HG03159 (cell line): ENCODE results near the gene PRPH.
"Not testable (repeated sequence)": the region's sequence is repeated elsewhere in the genome, so short reads cannot be mapped to it uniquely, and the experiment has no call there.

Source experiments
- ATAC-seq: cut with Tn5 transposase; IDR thresholded peaks from one replicate; pipeline ENCODE4 v1.9.1; 2021; ENCODE audit warnings: mild to moderate bottlenecking, moderate library complexity; ENCODE audit not compliant: unreplicated experiment

The PRPH gene

DNA sequence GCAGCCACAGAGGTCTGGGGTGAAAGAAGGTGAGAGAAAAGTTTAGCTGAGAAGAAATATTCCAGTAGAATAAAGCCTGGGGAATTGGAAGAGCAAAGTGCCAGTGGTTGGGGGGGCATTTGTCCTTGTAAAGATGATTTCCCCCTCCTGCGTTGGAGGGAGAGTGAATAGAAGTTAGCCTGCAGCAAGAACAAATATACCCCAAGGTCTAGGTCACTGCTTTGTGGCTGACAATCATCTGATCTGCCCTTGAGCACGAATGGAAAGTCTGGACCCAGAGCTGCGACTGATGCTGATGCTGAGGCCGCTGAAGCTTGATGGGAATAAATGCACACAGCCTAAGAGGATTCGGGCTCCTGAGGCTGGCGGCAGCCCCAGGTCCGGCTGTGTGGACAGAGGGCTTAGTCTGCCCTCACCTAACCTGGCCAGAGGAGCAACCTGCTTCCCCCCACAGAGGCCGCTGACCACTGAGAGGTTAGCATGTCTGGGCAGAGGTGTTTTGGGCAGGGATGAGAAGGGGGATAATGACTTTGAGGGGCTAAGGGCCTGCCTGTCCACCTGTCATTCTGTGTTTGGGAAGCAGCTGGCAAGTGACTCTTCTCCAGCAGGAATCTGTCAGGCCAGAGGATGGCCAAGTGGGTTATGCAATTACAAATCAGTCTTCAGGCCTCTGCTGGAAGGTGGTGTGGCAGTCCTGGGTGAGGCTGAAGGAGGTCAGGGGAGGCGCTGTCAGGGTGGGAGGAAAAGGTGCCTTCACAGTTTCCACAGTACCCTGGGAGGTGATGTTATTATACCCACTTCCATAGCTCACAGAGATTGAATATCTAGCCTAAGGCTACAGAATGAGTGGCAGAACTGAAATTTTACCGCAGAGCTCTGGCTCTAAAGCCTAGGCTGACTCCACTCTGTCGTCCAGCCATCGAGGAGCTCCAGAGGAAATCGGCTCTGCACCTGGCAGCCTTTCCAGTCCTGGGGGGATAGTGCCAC lies 18.4 kb upstream of the PRPH start:
- no peak for ATAC-seq

DNA sequence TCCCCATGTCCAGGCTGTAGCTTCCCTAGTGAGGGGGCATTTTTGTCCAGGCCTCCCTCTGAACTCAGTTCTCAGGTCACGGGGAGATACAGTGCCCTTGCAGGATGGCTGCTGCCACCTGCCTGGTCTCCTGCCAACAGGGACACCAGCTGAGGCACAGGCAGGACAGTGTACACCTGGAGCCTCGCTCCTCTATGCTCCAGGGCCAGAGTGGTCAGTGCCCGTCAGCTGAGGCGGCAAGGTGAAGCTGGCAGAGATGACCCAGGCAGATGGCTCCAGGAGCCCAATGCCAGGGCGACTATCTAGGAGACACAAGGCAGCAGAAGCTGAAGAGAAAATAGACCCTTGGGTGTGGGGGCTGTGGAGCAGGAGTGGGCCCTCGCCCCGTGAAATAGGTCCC lies 17.5 kb upstream of the PRPH start:
- no peak for ATAC-seq

DNA sequence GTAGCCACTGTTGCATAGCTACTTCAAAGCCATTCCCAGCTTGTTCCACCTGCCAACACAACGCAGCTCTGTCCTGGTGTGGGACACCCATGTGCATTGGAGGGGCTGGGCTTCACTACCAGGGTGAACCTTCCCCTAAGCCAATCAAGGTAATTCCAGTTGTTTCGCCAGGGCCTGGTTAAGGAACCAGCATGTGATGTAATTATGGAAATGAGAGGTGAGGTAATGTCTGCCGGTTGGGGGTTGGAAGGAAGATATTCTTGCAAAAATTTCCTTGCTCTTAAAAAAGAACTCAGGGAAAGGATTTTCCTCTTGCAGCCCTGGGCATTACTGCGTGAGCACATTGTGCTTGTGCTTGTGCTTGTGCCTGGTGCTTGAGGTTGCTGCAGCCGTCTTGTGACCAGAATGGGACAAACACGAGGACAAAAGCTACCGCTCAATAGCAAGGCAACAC lies 15.2 kb upstream of the PRPH start:
- ATAC-seq: no peak

DNA sequence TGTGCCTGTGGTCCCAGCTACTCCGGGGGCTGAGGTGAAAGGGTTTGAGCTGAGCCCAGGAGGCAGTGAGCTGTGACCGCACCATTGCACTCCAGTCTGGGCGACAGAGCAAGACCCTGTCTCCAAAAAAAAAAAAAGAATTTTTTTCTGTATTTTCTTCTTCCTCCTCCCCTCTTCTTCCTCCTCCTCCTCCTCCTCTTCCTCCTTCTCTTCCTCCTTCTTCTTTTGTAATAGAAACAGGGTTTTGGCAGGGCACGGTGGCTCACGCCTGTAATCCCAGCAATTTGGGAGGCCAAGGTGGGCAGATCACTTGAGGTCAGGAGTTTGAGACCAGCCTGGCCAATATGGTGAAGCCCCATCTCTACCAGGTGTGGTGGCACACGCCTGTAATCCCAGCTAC lies 14.4 kb upstream of the PRPH start:
- ATAC-seq: not testable (repeated sequence)

DNA sequence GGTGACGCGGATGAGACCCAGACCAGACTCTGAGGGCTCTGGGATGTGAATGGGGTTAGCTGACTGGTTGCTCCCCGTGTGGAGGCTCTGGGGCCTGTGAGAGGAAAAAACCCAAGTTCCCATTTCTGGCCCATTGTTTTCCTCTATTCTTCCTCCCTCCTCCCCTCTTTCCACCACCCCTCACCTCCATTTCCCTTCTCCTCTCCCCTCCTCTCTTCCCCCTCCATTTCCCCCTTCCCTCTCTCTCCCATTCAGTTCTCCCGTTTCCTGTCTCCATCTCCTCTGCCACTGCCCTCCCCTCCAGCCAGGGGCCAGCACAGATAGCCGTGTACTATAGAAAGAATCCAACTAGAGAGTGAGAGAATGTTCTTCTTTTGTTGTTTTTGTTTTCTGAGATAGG lies 12.6 kb upstream of the PRPH start:
- ATAC-seq: no peak

DNA sequence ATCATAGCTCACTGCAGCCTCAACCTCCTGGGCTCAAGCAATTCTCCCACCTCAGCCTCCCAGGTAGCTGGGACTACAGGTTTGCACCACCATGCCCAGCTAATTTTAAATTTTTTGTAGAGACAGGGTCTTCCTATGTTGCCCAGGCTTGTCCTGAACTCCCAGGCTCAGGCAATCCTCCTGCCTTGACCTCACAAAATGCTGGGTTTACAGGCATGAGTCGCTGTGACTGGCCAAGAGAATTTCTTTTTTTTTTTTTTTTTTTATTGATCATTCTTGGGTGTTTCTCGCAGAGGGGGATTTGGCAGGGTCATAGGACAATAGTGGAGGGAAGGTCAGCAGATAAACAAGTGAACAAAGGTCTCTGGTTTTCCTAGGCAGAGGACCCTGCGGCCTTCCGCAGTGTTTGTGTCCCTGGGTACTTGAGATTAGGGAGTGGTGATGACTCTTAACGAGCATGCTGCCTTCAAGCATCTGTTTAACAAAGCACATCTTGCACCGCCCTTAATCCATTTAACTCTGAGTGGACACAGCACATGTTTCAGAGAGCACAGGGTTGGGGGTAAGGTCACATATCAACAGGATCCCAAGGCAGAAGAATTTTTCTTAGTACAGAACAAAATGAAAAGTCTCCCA lies 12.1 kb upstream of the PRPH start:
- ATAC-seq: not testable (repeated sequence)

DNA sequence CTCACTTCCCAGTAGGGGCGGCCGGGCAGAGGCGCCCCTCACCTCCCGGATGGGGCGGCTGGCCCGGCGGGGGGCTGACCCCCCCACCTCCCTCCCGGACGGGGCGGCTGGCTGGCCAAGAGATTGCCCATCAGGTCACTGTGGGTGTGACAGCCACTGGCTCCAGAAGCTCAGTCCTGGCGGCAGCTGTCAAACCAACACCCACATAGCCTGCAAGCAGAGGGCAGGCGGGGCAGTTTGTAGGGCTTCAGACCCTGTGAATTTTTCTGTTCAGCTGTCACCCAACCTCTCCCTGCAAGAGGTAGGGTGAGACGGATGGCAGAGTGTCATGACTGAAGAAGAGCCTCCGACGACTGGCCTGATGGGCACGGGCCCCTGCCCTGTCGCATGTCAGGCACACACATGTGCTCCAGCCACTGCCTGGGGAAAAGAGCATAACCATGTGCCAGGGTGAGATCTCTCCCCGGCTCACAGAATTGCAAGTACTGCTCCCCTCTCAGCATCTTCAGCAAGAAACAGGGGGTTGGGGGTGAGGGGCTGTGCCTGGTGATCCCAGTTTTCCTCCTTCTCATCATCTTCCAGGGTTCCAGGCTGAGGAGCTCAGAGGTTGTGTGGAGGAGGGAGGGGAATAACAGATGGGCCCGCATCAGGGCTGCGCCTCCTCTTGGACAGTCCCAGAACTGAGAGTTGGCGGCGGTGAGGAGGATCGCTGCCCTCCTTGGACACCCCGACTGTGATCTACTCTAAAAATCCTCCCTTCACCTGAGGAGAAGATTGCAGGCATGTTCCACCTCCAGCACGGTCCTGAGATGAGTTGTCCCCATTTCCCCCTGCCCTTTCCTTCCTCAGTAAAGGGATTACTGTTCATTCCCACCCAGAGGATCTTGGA lies 11.2 kb upstream of the PRPH start:
- no peak for ATAC-seq

DNA sequence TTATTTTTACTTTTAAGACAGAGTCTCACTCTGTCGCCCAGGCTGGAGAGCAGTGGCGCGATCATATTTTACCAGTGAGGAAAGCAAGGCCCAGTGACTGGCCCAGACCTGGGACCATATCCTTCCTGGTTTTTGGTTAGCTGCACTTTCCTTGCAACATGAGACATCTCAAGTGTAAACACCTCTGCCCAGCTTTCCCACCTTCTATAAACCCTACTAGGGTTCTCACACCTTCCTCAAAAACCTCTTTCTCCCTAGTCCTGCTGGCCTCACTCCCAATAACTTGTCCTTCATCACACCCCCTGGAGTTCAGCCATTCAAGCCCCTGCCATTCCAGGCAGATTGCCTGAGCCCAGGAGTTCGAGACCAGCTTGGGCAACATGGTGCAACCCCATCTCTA lies 10.3 kb upstream of the PRPH start:
- ATAC-seq: no peak

DNA sequence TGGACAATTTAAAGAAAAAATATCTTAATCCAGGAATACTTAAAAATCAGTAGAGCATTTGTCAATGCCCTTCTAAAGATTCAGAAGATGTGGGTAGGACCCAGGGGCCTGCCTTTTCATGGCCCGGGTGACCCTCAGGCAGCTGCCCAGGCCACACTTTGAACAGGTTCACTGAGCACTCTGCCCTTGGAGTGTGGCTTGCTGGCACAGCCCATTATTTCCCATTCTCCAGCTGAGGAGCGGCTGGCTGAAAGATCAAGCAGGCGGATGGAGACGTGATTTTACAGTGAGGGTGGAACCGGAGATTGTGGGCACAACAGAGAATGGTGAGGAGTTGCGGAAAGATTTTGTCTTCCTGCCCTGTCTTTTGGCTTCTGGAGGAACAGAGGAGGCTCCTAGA lies 7.1 kb upstream of the PRPH start:
- no peak for ATAC-seq

DNA sequence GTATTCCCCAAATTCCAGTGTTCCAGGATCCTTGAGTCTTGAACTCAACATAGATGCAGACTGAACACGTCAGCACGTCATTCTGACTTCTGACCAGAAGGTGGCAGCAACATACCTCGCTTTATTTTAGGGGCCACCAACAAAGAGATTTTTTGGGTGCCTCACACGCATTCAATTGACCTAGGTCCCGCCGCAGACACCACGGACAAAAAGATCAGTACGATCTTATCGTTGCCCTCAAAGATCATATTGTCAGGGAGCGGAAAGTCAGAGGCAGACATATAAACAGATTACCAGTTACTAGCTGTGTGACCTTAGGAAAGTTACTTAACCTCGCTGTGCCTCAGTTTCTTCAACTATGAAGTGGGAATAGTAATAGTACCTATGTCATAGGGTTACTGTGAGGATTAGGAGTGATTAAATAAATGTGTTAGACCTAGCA lies 6.5 kb upstream of the PRPH start:
- no peak for ATAC-seq

DNA sequence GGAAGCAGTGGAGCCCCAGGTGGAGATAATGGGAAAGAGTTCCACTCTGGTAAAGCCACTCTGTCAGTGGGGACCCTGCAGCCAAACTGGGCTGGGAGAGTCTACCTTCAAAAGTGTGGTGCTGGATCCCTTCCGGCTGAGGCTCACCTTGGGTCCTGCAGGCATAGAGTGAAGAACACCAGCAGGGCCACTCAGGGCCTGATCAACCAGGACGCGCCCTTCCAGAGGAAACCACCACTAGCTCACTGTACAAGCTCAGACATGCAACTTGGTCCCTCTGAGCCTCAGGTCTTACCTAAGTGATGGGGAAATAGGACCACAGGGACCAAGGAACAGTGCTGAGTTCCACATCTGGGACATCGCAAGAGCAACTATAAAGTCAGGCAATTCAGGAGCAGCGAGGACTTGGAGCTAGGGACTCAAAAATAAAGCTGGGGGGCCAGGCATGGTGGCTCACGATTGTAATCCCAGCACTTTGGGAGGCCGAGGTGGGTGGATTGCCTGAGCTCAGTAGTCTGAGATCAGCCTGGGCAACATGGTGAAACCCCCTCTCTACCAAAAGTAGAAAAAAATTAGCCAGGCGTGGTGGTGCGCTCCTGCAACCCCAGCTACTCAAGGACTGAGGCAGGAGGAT lies 5.9 kb upstream of the PRPH start:
- ATAC-seq: no peak

DNA sequence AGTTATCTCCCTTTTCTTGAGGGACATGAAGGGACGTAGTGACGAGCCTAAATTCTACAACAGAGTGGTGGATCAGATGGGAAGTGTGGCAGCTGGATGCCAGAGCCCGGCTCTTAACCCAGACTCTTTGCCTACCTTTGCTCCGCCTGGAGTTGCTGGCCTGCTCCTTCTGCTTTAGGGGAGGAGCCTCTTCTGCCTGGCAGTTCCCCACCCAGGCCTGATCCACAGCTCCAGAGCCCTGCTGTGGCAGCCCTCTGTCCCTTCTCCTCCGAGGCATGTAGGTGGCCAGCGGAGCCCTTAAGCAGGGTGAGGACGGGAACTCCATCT lies 2.3 kb upstream of the PRPH start:
- no peak for ATAC-seq

DNA sequence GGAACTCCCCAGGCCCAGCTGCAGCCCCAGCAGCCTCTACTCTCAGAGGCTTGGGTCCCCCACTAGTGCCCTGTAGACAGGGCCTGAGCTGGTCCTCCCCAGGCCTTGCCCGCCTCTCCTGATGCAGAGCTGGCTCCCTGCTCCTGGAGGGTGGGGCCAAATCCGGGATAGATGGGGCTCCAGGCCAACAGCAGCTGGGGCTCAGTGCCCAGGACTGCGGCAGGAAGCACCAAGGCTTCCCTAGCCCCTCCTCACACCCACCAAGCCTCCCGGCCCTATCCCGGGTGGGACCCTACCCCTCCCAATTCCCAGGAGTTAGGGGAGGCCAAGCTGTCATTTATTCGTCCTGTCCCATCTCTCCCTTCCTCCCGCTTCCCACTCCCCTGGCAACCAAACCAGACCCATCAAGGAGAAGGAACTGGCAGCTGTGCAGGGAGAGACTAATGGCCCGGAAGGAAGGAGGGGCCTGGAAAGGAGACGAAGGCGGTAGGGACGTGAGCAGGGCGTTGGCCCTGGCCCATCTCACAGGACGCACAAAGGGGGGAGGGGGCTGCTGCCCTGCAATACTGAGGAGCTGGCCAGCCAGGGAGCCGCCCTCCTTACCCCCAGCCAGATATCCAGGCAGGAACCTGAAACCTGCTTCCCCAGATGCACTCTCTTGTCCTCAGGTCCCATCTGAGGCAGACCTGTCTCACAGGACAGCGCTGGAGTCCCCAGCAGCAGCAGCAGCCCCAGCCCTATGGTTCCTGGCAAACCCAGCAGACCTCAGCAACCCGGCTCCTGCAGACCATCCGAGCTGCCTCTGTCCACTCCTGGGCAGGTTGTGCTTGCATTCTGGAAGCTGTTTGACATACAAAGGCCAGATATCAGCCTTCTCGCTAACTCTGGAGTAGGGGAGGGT lies 1.6 kb upstream of the PRPH start:
- ATAC-seq: no peak

DNA sequence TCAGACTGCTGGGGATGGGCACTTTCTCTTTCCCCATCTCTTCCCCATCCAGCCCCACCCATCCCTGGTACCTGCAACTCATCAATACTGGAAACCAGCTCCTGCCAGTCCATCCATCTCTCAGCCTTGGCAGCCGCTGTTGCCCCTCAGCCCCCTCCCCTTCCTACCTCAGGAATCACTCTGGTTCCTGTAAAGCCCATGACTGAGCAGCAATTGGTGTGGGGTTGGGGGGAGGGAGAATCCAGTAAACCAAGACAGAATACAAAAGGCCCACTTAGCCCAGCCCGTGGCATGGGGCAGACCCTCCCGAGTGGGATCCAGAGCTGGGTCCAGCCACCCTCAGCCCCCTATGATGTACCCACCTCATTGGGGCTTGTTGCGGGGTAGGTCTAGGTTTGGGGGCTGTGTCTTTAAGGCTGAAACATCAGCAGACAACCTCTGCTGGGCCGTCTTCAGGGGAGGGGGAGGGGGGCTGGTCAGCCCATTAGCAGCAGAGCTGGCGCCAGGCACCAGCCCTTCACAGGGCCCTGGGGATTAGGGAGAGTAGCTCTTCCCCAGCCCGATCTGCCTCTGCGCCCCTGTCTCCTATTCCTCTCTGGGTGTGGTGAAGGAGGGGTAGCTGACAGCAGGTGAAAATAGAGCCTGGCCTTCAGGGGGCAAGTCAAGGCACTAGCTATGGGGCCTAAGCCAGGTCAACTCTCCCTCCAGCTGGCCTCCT lies 702 bp upstream of the PRPH start:
- no peak for ATAC-seq

DNA sequence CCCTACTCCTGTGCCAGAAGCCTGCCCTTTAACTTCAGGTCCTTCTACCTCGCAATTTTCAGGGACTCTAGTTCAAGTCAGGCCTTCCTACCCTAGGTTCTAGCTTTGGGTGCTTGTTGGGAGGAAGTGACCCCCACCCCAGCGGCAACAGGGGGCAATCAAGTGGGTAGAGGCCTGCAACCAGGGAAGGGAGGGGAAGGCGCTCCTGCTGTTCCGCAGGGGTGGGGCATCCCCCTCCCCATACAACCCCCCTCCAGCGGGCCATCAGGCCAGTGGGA lies 204 bp upstream of the PRPH start:
- ATAC-seq: no peak

DNA sequence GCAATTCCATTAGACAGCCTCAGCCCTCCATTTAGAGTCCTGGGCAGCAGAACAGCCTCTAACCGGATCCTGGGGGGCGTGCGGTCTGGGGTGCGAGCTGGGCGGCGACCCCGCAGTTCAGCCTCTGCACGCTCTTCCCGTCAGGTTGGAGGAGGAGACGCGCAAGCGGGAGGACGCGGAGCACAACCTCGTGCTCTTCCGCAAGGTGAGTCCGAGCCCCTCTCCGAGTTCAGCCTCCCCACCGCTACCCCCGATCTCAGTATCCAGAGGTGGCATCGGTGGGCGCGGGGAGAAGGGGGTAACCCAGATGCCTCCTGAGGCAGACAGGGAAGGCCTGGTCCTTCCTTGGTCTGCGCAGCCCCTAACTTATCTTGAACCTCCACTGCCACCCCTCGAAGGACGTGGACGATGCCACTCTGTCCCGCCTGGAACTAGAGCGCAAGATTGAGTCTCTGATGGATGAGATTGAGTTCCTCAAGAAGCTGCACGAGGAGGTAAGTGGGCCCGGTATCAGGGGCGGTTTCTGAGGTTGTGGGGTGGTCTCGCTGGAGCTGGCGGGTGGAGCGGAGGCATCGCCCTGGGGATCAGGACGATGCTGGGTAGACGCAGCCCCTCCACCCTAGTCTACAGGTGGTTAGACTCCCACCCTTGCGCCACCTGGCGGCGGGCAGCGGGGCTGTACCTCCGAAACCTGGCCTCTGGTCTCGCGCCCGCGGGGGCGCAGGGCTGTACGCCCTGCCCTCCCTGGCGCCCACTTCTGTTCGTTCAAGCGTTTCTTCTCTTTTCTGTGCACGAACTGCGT lies 1.3 kb downstream of the PRPH start:
- ATAC-seq: no peak

DNA sequence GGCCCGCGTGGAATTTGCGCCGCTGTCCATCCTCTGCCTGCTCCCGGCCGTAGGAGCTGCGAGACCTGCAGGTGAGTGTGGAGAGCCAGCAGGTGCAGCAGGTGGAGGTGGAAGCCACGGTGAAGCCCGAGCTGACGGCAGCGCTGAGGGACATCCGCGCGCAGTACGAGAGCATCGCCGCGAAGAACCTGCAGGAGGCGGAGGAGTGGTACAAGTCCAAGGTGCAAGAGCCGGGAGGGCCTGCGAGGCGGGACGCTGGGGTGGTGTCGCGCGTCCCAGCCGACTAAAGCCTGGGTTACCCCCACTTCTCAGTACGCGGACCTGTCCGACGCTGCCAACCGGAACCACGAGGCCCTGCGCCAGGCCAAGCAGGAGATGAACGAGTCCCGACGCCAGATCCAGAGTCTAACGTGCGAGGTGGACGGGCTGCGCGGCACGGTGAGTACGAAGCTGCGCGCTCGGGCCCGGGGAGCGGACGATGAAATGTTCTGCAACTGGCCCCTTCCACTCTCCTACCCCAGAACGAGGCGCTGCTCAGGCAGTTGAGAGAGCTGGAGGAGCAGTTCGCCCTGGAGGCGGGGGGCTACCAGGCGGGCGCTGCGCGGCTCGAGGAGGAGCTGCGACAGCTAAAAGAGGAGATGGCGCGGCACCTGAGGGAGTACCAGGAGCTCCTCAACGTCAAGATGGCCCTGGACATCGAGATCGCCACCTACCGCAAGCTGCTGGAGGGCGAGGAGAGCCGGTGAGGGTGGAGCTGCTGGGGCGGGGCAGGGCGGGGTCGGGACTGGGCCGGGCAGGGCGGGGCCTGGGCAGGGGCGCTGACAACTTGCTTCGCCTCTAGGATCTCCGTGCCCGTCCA lies 2.1 kb downstream of the PRPH start:
- ATAC-seq: no peak

DNA sequence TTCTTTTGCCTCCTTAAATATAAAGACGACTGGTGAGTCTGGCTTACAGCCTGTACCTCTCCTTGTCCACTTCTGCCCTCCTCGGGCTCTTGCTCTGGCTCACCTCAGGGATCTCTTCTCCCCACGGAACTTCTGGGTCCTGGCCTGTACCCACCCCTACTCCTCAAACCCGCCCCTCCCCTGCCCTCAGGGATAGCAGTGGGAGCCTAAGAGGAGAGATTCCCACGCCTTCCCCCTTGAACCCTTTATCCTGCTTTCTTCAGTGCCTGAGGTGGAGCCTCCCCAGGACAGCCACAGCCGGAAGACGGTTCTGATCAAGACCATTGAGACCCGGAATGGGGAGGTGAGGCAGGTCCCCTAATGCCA lies 2.7 kb downstream of the PRPH start:
- no peak for ATAC-seq
